ENCODE results near the gene NUDT3. TPM values are rescaled to one million over a fixed set of nuclear protein-coding genes. Genes with fewer than 3 reads are reported as not detected.

The NUDT3 gene
- total and polyA plus RNA-seq, 9 of the 15 experiments (the other 6 are each of a cell fraction or from before 2014, with no cell fraction given) = 5.4 to 81.2 (median 56.4) TPM

DNA sequence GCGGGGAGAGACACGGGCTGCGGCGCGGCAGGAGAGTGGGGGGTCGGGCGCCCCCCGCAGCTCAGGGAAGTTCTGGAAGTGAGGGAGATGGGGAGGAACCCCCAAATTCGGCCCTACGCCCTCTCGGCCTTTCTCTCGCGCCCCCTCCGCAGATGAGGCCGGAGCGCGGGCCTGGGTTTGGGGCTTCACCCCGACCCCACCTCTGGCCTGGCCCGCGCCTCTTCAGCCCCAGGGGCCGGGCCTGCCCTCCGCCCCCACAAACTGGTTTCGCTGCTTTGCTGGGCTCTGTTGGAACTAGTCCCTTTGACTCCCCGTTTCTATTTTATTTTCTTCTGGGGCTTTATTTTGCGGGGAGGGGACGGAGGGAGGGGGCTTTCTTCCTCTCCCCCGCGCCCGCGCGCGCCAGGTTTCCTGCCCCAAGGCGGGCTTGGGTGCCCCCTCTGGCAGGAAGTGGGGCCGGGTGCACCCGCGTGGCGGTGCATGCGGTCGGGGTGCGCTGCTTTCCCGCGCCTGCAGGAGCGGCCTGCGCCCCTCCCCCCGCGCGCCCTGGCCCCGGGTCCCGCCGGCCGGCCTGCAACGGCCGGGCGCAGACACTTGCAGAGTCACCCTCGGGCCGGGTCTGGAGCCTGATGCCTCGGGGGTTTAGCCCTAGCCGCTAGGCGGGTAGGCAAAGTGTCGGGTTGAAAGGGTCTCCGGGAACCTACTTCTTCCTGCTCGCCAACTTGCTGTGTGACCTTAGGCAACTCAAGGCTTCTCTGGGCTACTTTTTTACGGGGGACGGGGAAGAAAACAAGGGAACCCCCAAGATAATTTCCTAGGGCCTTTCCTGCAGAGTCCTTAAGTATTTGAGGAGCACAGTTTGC, 154.5 kb downstream of the NUDT3 start (continued):
- peak; percentile 59; the same call in 1 of the 2 replicates for TF ChIP-seq ZNF263 (CRISPR knock-in tag; IDR thresholded peaks at IDR 0.05; ENCODE audit: borderline replicate concordance)
- TF ChIP-seq GTF2F1 (IDR thresholded peaks at IDR 0.05; ENCODE audit: low read depth, low read length) = no peak
- TF ChIP-seq MXI1 (IDR thresholded peaks at IDR 0.05; ENCODE audit: low read depth, low read length) = peak; percentile 73
- peak; percentile 54; the same call in 1 of the 2 replicates for TF ChIP-seq SIN3B (IDR thresholded peaks at IDR 0.05; ENCODE audit: low read depth)
- no peak for TF ChIP-seq FOXK2 (conservative IDR thresholded peaks at IDR 0.05 in 1 of 2, IDR thresholded peaks at IDR 0.05 in 1 of 2; ENCODE audit: low read depth in 2 of 2)
- TF ChIP-seq TRIM24 (IDR thresholded peaks at IDR 0.05) = peak in 1 of 2 experiments; percentile 64; a peak in 2 of 4 replicates
- TF ChIP-seq, protein P1, sequence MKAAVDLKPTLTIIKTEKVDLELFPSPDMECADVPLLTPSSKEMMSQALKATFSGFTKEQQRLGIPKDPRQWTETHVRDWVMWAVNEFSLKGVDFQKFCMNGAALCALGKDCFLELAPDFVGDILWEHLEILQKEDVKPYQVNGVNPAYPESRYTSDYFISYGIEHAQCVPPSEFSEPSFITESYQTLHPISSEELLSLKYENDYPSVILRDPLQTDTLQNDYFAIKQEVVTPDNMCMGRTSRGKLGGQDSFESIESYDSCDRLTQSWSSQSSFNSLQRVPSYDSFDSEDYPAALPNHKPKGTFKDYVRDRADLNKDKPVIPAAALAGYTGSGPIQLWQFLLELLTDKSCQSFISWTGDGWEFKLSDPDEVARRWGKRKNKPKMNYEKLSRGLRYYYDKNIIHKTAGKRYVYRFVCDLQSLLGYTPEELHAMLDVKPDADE (conservative IDR thresholded peaks at IDR 0.05; ENCODE audit: control insufficient read depth, low read depth, low read length) = peak; percentile 91
- no peak for TF ChIP-seq SETDB1 (IDR thresholded peaks at IDR 0.05; ENCODE audit: low read length)
- TF ChIP-seq, protein P2, sequence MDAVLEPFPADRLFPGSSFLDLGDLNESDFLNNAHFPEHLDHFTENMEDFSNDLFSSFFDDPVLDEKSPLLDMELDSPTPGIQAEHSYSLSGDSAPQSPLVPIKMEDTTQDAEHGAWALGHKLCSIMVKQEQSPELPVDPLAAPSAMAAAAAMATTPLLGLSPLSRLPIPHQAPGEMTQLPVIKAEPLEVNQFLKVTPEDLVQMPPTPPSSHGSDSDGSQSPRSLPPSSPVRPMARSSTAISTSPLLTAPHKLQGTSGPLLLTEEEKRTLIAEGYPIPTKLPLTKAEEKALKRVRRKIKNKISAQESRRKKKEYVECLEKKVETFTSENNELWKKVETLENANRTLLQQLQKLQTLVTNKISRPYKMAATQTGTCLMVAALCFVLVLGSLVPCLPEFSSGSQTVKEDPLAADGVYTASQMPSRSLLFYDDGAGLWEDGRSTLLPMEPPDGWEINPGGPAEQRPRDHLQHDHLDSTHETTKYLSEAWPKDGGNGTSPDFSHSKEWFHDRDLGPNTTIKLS (IDR thresholded peaks at IDR 0.05; ENCODE audit: borderline replicate concordance, low read depth) = peak; percentile 85
- peak; percentile 58; the same call in 1 of the 2 replicates for TF ChIP-seq FOSL1 (tag; conservative IDR thresholded peaks at IDR 0.05)
- TF ChIP-seq SPI1 (IDR thresholded peaks at IDR 0.05; ENCODE audit: borderline replicate concordance, low read depth, low read length) = peak; percentile 67; the same call in 1 of the 2 replicates
- peak; percentile 73 for TF ChIP-seq GATAD2A (IDR thresholded peaks at IDR 0.05)
- peak; percentile 67; the same call in 1 of the 2 replicates for TF ChIP-seq XRCC5 (IDR thresholded peaks at IDR 0.05; ENCODE audit: low read depth, low read length)
- peak; percentile 98 for TF ChIP-seq U2AF1 (optimal IDR thresholded peaks at IDR 0.05; ENCODE audit: low read depth, low read length)
- no peak for TF ChIP-seq HSF4 (CRISPR knock-in tag; IDR thresholded peaks at IDR 0.05; ENCODE audit: borderline replicate concordance)
- TF ChIP-seq, protein P3, sequence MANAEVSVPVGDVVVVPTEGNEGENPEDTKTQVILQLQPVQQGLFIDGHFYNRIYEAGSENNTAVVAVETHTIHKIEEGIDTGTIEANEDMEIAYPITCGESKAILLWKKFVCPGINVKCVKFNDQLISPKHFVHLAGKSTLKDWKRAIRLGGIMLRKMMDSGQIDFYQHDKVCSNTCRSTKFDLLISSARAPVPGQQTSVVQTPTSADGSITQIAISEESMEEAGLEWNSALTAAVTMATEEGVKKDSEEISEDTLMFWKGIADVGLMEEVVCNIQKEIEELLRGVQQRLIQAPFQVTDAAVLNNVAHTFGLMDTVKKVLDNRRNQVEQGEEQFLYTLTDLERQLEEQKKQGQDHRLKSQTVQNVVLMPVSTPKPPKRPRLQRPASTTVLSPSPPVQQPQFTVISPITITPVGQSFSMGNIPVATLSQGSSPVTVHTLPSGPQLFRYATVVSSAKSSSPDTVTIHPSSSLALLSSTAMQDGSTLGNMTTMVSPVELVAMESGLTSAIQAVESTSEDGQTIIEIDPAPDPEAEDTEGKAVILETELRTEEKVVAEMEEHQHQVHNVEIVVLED (CRISPR knock-in tag; IDR thresholded peaks at IDR 0.05) = no peak
- TF ChIP-seq ZNF239 (CRISPR knock-in tag; IDR thresholded peaks at IDR 0.05) = no peak
- peak; percentile 39; the same call in 1 of the 2 replicates for TF ChIP-seq HDAC2 (IDR thresholded peaks at IDR 0.05)
- peak; percentile 53; the same call in 1 of the 2 replicates for TF ChIP-seq ZNF444 (CRISPR knock-in tag; IDR thresholded peaks at IDR 0.05)
- TF ChIP-seq KDM1A (IDR thresholded peaks at IDR 0.05) = no peak; a peak in 2 of 4 replicates
- no peak for TF ChIP-seq ZNF586 (CRISPR knock-in tag; conservative IDR thresholded peaks at IDR 0.05)
- TF ChIP-seq BRD9 (IDR thresholded peaks at IDR 0.05; ENCODE audit: low read depth, partially characterized antibody) = peak; percentile 62
- peak; percentile 91 for TF ChIP-seq ZBTB7A (IDR thresholded peaks at IDR 0.05; ENCODE audit: borderline replicate concordance, control insufficient read depth, low read depth, low read length)
- peak; percentile 84; the same call in 1 of the 2 replicates for TF ChIP-seq GTF2E2 (tag; IDR thresholded peaks at IDR 0.05)
- TF ChIP-seq XRCC3 (IDR thresholded peaks at IDR 0.05) = no peak
- TF ChIP-seq ZBTB8A (IDR thresholded peaks at IDR 0.05; ENCODE audit: partially characterized antibody) = no peak
